HG03108 (cell line): ENCODE results near the gene ATP2A1.
"Not testable (repeated sequence)": the region's sequence is repeated elsewhere in the genome, so short reads cannot be mapped to it uniquely, and the experiment has no call there.

ENCODE experiments used
- ATAC-seq: cut with Tn5 transposase; IDR thresholded peaks from one replicate; pipeline ENCODE4 v1.9.1; 2021; ENCODE audit warnings: moderate library complexity; ENCODE audit not compliant: unreplicated experiment

Gene ATP2A1

DNA sequence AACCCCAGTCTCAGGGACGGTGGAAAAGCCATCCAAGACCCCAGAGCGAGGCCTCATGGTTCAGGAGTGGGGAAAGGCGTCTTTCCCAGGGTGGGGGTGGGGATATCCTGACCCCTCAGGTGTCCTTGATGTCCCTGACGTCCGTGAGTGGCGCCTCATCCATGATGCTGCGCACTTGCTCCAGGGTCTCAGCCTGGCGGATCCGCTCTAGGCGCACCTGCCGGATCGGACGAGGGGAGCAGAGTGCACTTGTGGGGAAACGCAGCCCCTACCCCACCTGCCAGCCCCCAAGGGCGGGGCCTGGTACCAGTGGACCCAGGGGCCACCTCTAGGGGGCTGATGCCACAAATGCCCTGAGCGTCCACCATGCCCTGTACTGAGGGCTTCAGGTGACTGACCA lies 26.5 kb downstream of the ATP2A1 start:
- no peak for ATAC-seq

DNA sequence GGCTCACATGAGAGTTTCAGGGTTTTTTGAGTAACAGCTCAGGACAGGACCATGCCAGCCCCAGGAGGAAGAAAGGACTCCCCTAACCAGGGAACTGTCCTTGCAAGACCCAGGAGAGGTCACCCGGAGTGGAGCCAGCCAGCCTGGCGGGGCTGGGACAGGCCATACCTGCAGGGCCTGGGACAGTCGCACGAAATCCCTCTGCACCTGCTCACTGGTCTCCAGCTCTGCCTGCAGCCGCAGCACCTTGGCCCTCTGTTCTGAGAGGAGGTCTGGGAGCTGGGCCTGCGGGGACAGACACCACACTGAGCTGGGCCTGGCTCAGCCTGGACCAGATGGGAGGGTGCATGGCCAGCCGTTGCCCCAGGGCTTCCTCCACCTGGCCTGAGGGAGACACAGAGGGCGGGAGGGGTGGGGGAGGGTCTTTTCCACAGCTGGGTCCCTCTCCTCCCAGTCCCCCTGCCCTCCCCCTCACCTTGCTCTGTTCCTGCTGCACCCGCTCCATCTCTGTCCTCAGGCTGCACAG lies 27.0 kb downstream of the ATP2A1 start:
- no peak for ATAC-seq

DNA sequence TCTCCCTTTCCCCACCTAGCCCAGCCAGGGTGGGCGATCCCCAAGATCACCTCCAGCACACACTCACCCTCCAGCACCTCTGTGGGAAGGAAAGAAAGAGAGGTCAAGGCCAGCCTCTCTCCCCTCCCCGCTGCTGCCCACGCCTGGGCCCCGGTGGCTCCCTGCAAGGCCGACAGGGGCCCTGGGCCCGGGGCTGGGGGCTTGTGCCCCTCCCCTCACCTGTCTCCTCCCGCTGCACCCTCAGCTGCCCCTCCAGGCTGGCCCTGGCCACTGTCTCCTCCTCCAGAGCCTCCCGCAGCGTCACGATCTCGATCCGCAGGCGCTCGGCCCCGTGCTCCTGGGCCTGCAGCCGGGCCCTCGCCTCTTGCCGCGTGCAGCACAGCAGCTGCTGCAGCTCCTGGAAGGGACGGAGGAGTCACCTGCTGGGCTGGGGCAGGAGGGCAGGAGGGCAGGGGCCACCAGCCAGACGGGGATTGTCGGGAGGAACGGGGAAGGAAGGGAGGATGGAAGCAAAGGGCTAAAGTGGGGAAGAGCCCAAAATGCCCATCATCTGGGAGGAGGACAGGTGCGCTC lies 27.6 kb downstream of the ATP2A1 start:
- ATAC-seq = no peak

DNA sequence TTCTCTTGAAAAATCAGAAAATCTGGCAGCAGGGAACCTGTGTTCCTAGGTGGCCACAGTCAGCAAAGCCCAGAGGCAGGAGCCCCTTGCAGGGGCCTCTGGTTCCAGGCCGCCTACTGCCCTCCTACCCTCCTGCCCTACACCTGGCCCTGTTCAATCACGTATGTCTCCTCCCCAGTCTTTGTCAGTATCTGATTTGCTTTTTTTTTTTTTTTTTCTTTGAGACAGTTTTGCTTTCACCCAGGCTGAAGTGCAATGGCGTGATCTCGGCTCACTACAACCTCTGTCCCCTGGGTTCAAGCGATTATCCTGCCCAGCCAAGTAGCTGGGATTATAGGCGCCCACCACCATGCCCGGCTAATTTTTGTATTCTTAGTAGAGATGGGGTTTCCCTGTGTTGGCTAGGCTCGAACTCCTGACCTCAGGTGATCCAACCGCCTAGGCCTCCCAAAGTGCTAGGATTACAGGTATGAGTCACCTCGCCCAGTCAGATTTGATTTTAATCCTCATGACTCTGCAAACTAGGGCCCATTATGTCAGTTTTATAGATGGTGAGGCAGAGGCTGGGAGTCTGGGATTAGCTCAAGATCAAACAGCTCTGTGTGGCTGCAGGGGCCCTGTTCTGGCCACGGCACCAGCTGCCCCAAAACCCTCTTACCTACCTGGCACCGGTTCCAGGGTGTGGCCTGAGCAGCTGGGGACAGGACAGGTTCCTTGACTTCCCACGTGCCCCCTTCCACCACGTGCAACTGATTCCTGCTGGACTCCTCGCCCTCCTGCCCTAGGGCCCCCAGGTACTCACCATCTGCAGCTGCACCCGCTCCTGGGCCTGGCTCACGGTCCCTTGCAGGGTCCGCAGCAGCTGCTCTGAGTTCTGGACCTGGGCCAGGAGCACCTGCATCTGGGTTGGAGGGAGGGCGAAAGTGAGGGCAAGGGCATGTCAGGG lies 32.1 kb downstream of the ATP2A1 start:
- ATAC-seq = no peak

DNA sequence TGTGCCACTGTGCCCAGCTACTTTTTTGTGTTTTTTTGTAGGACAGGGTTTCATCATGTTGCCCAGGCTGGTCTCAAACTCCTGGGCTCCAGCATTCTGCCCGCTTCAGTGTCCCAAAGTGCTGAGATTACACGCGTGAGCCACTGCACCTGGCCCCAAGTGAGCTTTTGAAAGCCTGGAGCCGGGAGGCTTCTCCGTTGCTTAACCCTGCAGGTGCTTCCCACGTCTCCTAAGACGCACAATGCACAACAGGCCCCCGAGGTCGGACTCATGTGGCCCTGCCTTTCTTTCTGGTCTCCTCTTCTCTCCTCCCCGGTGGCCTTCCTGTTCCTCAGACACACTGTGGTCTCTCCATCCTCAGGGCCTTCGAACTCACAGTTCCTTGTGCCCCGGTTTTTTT lies 34.3 kb downstream of the ATP2A1 start:
- ATAC-seq = no peak

DNA sequence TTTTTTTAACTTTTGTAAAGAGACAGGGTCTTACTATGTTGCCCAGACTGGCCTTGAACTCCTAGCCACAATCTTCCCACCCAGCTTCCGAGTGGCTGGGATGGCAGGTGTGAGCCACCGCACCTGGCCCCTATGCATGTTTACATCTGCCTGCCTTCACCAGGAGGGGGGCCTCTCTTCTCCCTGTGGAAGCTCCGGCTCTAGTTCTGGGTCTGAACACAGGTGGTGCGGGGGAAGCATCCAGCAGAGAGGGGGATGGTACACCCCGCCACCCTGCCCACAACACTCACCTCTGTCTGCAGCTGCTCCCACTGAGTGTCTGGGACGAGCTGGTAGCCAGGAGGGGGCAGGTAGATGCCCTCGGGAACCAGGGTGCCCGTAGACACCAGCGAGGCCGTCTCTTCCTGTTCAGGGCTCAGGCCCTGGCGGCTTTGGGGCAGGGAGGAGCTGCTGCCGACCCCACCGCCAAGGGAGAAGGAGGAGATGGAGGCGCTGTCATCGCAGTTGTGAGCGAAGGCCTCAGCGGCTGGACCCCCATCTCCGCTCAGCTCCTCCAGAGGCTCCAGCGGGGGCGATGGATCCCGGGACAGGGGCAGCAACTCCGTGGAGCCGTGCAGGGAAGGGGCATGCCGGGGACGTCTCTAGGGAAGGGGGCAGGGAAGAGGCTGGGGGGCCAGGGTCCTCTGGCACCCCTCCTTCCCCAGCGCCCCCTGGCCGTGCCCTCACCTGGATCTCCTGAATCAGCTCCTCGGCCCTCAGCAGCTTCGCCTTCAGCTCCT lies 35.8 kb downstream of the ATP2A1 start:
- no peak for ATAC-seq

DNA sequence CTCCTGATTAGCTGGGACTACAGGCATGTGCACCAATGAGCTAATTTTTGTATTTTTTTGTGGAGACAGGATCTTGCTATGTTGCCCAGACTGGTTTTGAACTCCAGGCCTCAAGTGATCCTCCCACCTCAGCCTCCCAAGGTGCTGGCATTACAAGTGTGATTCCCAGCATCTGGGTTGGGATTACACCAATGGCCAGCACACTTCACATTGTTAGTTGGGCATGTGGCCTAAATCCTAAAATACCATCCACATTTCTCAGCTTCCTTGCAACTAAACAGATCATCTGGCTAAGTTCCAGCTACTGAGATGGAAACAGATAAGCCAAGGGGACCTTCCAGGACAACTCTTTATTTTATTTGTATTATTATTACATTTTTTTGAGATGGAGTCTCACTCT lies 36.9 kb downstream of the ATP2A1 start:
- ATAC-seq = no peak

DNA sequence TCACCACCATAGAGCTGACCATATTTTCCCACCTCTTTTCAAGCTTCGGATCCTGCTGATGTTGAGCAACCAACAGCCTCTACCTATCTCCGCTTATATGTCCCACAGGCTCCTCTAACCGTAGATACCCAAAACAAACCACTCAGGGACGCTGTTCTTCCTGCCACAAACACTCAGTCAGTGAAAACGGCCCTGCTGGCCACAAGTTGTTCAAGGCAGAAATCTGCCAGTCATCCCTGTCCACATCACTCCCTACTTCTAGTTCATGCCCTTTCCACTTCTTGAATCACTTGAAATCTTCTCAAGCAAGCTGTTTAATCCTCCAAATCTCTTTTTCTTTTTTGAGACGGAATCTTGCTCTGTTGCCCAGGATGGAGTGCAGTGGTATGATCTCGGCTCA lies 38.8 kb downstream of the ATP2A1 start:
- ATAC-seq = no peak

DNA sequence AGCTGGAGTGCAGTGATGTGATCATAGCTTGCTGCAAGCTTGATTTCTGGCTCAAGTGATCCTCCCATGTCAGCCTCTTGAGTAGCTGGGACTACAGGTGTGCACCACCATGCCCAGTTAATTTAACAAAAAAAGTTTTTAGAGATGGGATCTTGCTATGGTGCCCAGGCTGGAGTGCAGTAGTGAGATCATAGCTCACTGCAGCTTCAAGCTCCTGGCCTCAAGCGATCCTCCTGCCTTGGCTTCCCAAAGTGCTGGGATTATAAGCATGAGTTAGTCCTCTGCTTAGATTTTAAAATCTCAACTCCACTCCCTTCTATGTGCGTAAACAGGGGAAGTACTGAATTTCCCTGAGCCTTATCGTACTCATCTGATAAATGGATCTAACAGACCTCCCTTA lies 40.4 kb downstream of the ATP2A1 start:
- no peak for ATAC-seq

DNA sequence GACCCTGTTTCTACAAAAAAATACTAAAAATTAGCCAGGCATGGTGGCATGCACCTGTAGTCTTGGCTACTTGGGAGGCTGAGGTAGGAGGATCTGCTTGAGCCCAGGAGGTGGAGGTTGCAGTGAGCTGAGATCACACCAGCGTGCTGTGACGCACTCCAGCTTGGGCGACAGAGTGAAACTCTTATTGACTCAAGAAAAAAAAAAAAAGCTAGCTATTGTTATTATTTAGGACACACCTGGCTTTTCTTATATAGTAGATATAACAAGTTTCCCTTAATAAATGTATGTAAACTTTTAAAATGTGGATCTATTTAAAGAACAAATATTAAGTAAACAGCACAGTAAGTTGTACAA lies 44.9 kb downstream of the ATP2A1 start:
- no peak for ATAC-seq

DNA sequence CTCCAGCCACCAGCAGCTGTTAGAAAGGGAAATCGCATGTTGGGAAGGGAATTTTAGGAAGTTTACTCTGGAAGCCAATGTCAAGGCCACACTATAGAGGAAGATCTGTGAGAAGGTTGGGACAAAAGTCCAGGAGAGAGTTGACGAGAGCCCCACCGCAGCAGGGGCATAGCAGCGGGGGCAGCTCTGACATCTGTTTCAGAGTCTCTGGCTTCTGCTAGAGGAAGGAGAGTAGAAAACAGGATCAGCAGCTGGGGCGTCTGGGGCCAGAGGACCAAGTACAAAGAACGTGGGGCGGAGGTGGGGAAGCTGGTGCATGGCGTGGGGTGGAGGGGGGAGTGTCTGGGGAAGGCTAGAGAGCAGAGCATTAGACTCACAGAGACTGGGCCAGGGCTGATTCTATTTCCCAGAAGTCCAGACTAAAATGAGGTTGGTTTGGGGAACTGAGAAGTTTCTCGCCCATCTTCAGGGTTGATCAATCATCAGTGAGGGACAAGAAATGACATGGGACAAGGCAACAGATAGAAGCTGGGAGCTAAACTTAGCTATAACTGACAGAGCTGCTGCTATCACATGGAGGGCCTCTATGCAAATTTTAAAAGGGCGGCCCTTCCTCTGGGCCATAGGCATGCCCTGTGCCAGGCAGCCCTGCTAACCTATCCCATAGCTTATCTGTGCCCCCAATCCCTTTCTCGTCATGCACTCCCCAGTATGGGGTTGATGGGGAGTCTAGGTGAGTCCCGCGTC lies 45.5 kb downstream of the ATP2A1 start:
- peak; percentile 60 for ATAC-seq

DNA sequence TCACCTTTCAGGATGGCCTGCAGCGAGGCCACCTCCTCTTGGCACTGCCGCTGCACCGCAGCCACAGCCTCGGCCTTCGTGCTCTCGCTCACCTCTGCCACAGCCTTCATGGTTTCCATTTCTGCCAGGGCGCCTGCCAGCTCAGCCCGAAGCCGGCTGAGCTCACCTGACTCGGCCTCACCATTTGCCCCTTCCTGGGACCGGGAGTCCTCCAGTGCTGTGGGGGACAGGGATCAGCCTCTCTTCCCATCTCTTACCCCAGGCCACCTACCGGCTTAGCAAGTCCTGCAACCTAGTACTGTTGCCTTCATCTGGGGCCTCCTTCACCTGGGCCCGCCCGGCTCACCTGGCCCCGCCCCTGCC lies 46.1 kb downstream of the ATP2A1 start:
- no peak for ATAC-seq

DNA sequence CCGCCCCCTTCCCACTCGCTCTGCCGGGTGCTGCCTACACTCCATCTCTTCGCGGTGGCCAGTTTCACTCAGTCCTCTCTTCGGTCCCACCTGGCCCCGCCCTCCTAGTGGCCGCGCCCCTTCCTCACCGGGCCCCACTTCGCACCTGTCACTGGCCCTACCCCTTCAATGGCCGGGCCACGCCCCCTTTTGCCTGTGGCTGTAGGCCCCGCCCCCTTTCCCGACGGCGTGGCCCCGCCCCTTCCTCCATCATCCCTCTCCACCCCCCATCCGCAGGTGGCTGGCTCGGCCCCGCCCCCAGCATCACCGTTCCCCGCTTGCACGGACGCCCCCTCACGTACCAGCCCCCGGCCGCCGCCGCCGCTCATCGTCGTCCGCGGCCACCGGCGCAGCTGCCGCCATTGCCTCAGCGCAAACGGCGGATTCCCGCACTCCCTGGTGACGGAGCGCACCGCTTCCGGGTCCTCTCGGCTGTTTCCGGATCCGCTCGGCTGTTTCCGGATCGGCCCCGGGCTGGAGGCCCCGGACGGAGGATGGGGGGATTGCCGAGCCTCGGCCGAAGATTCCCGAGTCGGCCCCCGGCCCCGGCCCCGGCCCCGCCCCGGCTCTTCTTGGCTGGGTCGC lies 46.6 kb downstream of the ATP2A1 start, which contains the start of gene RABEP2:
RABEP2 (minus strand) TSS at position 477 of the 624 bp plus-strand sequence; CDS start at position 402, 75 bp downstream.
- peak; percentile 41 for ATAC-seq

DNA sequence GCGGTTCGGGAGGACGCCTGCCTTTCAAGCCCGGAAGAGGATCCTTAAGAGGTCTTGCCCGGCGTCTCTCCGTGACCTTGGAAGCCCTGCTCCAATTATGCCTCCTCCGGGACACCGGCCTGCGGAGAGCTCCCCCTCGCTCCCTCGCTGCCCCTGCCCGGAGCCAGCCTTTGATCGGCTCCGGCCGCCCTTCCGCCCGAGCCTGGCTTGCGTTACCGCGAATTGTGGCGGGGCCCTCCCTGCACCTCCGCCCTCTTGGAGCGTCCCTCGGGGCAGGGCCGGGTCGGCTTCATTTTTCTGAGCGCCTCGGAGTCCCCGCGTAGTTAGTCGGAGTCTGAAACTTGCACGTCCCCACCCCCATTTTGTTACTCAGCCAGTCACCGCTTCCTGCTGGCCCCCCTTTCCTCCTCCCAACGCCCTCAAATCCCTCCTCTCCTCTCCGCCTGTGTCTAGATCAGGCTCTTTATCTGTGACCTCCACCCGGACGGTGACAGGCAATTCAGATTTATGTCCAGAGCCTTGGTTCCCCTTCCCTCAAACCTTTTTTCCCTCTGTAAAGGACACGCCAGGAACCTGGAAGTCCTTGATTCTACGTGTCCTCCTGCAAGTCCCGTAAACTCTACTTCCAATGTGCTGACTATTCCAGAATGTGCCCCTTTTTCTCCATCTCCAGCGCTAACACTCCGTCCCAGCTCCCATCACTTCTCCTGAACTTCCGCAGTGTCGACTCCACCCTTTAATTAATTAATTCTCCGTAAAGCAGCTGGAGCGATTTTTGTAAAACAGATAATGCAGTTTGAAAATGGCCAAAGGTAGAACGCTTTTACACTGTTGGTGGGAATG lies 47.3 kb downstream of the ATP2A1 start:
- peak; percentile 19 for ATAC-seq

DNA sequence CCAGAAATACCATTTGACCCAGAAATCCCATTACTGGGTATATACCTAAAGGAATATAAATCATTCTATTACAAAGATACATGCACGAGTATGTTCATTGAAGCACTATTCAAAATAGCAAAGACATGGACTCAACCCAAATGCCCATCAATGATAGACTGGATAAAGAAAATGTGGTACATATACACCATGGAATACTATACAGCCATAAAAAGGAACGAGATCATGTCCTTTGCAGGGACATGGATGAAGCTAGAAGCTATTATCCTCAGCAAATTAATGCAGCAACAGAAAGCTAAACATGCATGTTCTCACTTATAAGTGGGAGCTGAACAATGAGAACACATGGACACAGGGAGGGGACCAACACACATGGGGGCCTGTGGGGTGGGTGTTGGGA lies 48.0 kb downstream of the ATP2A1 start:
- ATAC-seq = not testable (repeated sequence)

DNA sequence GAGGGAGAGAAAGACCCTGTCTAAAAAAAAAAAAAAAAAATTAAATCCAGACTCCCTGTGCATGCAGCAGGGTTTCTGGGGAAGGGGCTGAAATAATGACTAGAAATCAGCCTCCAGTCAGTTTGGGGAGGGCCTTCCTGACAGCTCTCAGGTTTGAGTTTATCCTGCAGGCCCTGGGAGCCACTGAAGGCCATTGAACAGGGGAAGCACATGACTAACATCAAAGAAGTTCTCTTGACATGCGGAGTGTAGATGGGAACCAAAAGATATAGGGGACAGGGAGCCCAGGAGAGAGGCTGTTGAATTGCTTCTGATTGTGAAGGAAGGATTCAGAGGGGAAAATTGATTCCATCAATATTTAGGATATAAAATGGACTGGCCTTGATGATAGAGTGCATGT lies 49.5 kb downstream of the ATP2A1 start:
- ATAC-seq = no peak

DNA sequence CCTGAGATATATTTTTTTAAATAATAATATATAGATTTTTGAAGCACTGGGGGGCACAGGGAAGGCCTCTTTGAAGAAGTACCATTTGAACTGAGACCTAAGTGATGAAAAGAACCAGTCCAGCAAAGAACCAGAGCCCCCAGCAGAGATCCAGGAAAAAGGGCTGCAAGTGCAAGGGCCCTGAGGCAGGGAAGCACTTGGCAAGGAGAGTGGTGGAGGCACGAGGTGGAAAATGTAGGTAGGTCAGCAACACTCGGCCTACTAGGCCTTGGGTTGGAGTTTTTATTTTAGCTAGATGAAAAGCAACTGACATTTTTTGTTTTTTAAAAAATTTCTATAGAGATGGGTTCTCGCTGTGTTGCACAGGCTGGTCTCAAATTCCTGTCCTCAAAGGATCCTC lies 51.9 kb downstream of the ATP2A1 start:
- ATAC-seq = no peak

DNA sequence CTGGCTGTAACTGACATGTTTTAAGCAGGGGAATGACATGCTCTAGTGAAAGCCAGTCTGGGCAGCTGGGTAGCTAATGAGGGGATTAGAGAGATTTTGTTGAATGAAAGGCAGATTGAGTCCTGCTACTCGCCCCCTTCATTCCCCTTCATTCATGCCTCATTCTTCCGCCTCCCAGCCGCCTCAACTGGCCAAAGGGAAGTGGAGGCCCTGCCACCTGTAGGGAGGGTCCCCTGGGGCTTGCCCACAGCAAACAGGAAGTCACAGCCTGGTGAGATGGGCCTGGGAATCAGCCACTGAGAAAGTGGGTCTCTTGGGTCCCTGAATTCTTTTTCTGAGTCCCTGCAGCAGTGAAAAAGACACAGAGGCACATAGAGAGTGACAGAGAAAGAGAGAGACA lies 52.4 kb downstream of the ATP2A1 start:
- peak; percentile 55 for ATAC-seq

DNA sequence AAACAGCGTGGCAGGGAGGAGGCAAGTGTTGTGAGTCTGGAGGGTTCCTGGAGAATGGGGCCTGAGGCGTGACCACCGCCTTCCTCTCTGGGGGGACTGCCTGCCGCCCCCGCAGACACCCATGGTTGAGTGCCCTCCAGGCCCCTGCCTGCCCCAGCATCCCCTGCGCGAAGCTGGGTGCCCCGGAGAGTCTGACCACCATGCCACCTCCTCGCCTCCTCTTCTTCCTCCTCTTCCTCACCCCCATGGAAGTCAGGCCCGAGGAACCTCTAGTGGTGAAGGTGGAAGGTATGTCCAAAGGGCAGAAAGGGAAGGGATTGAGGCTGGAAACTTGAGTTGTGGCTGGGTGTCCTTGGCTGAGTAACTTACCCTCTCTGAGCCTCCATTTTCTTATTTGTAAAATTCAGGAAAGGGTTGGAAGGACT lies 53.5 kb downstream of the ATP2A1 start, which contains the start of gene CD19:
CD19 (plus strand) TSS at position 171 of the 425 bp plus-strand sequence; CDS start at position 201, 30 bp downstream.
- no peak for ATAC-seq
